Mammary epithelial cell (primary cell): ENCODE data around the gene PUS7.

Source experiments
- EZH2 ChIP-seq: IDR thresholded peaks from 2 replicates; pipeline ENCODE4 v1.6.1; 2012; ENCODE audit warnings: low read length, inconsistent platforms, borderline replicate concordance
- TF ChIP-seq, protein P1 (sequence below), 2 donors: IDR thresholded peaks in 1 of 2; conservative IDR thresholded peaks in 1 of 2; 2 replicates each; pipeline ENCODE4 v1.5.1; 2011 to 2012; ENCODE audit warnings: inconsistent platforms in 2 of 2, low read length in 2 of 2, mild to moderate bottlenecking in 2 of 2, control low read depth in 1 of 2, low read depth in 1 of 2; ENCODE audit not compliant: insufficient read depth in 1 of 2; ENCODE audit errors: extremely low read depth in 1 of 2

DNA sequence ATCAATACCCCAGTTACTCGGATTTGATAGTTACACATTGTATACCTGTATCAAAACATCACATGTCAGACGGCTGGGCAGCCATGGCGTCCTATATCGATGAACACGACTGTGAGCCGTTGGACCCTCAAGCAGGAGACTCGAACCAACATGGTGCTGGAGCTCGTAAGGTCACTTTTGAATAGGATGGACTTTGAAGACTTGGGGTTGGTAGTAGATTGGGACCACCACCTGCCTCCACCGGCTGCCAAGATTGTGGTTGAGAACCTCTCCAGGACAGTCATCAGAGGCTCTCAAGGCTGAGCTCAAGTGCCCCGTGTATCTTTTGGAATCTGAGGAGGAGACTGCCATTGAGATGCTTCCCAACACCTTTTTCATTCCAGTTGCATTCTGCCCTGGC is 8.1 kb upstream of the PUS7 start:
- TF ChIP-seq, protein P1, sequence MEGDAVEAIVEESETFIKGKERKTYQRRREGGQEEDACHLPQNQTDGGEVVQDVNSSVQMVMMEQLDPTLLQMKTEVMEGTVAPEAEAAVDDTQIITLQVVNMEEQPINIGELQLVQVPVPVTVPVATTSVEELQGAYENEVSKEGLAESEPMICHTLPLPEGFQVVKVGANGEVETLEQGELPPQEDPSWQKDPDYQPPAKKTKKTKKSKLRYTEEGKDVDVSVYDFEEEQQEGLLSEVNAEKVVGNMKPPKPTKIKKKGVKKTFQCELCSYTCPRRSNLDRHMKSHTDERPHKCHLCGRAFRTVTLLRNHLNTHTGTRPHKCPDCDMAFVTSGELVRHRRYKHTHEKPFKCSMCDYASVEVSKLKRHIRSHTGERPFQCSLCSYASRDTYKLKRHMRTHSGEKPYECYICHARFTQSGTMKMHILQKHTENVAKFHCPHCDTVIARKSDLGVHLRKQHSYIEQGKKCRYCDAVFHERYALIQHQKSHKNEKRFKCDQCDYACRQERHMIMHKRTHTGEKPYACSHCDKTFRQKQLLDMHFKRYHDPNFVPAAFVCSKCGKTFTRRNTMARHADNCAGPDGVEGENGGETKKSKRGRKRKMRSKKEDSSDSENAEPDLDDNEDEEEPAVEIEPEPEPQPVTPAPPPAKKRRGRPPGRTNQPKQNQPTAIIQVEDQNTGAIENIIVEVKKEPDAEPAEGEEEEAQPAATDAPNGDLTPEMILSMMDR (conservative IDR thresholded peaks at IDR 0.05 in 1 of 2, IDR thresholded peaks at IDR 0.05 in 1 of 2; ENCODE audit: extremely low read depth in 1 of 2, insufficient read depth in 1 of 2, low read depth in 1 of 2, low read length in 2 of 2), result no peak
- no peak for TF ChIP-seq EZH2
